ENCODE data around the gene OR7G1. TPM values are rescaled to one million over a fixed set of nuclear protein-coding genes. Genes with fewer than 3 reads are reported as not detected.
"Not testable (repeated sequence)": the region's sequence is repeated elsewhere in the genome, so short reads cannot be mapped to it uniquely, and the experiment has no call there.

OR7G1 gene
- total RNA-seq, 1 donor from 2014 or later = not detected

DNA sequence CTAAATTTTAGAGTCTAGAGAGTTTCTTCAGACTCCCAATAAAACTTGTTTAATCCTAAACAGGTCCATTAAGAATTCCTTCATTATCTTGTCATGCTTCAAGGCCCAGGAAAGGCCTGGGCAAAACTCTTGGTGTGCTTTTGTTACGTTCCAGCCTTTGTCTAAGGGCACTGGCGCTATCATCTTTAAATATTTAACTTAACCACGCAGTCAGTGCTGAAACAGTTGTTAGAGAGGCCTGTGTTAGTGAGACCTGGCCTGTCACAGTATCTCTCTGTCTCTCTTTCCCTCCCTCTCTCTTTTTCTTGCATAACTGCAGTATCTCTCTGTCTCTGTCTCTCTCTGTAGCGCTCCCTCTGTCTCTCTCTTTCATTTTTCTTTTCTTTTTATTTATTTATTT is 36.9 kb downstream of the OR7G1 start:
- Mint-ChIP-seq H3K27me3 (ENCODE audit: low read depth) (no peaks in the 10 kb centered on the region), H3K4me1 (peaks cover 31% of the 10 kb centered on the region), H3K4me3 (no peak overlapping the region), H3K36me3 (no peaks in the 10 kb centered on the region), H3K9me3 (no peaks in the 10 kb centered on the region), H3K27ac (peak overlapping the region; percentile 55)
- DNase-seq (ENCODE audit: low spot score in 2 of 2, unreplicated experiment in 2 of 2) = no peak
- TF ChIP-seq CTCF (IDR thresholded peaks at IDR 0.05; ENCODE audit: unreplicated experiment) = no peak

GRCh38 chr19:9076901-9077300 is 38.7 kb downstream of the OR7G1 start:
- Mint-ChIP-seq H3K4me1 (peaks cover 32% of the 10 kb centered on the region), H3K9me3 (no peaks in the 10 kb centered on the region), H3K4me3 (no peak overlapping the region), H3K27ac (peak overlapping the region; percentile 56), H3K36me3 (no peaks in the 10 kb centered on the region), H3K27me3 (ENCODE audit: low read depth) (no peaks in the 10 kb centered on the region)
- DNase-seq (ENCODE audit: low spot score in 2 of 2, unreplicated experiment in 2 of 2) = no peak
- TF ChIP-seq CTCF (IDR thresholded peaks at IDR 0.05; ENCODE audit: unreplicated experiment) = no peak

DNA sequence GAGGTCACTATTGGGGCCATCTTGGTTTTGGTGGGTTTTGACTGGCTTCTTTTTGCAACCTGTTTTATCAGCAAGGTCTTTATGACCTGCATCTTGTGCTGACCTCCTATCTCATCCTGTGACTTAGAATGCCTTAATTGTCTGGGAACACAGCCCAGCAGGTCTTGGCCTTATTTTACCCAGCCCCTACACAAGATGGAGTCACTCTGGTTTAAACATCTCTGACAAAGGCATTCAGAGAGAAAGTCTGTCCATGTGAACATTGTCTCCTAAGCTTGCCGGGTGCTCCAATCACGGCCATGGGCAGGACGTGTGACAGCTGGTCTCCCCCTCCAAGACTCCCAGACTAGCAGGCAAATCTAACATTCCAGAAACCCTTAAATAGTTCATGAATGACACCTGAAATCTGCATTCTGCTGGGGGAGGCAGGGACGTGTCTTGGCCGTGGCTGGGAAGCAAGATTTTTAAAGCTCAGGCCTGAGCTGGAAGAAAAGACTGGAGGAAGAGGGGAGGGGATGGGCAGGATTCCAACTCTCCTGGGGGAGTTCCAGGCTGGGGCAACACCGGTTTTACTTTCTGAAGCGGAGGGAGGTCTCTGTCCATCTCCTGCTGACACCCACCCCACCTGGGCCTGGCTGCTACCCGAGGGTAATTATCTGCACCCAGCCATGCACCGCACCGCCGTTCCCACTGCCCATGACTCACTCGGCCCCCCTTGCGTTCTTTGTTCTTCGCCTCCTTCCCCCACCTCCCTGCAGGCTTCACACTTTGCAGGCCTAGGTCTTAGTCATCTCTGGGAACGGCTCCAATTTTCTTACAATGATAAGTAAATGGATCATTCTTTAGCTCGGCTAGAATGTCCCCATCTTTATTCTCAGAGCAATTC is 40.3 kb downstream of the OR7G1 start:
- no peaks in the 10 kb centered on the region for H3K36me3 Mint-ChIP-seq
- H3K27ac Mint-ChIP-seq = peak overlapping the region; percentile 98
- H3K4me3 Mint-ChIP-seq = peak overlapping the region; percentile 44
- peak; percentile 84 to 90 for DNase-seq (ENCODE audit: low spot score in 2 of 2, unreplicated experiment in 2 of 2)
- H3K9me3 Mint-ChIP-seq = no peaks in the 10 kb centered on the region
- H3K27me3 Mint-ChIP-seq (ENCODE audit: low read depth) = no peaks in the 10 kb centered on the region
- TF ChIP-seq CTCF (IDR thresholded peaks at IDR 0.05; ENCODE audit: unreplicated experiment) = no peak
- H3K4me1 Mint-ChIP-seq = peaks cover 37% of the 10 kb centered on the region

GRCh38 chr19:9073806-9074205 is 41.8 kb downstream of the OR7G1 start:
- peaks cover 36% of the 10 kb centered on the region for H3K4me1 Mint-ChIP-seq
- H3K27ac Mint-ChIP-seq = peak overlapping the region; percentile 90

GRCh38 chr19:9071720-9072119 is 43.8 kb downstream of the OR7G1 start:
- H3K27ac Mint-ChIP-seq; H3K27me3 Mint-ChIP-seq (ENCODE audit: low read depth); H3K4me3 Mint-ChIP-seq; H3K36me3 Mint-ChIP-seq; H3K9me3 Mint-ChIP-seq; DNase-seq (ENCODE audit: low spot score in 2 of 2, unreplicated experiment in 2 of 2): not testable (repeated sequence)
- H3K4me1 Mint-ChIP-seq = peaks cover 32% of the 10 kb centered on the region

More at GRCh38 chr19:9073806-9074205, 41.8 kb downstream of the OR7G1 start:
- Mint-ChIP-seq H3K36me3 (no peaks in the 10 kb centered on the region), H3K4me3 (no peak overlapping the region), H3K27me3 (ENCODE audit: low read depth) (no peaks in the 10 kb centered on the region), H3K9me3 (no peaks in the 10 kb centered on the region)
- TF ChIP-seq CTCF (IDR thresholded peaks at IDR 0.05; ENCODE audit: unreplicated experiment) = no peak
- no peak for DNase-seq (ENCODE audit: low spot score in 2 of 2, unreplicated experiment in 2 of 2)

DNA sequence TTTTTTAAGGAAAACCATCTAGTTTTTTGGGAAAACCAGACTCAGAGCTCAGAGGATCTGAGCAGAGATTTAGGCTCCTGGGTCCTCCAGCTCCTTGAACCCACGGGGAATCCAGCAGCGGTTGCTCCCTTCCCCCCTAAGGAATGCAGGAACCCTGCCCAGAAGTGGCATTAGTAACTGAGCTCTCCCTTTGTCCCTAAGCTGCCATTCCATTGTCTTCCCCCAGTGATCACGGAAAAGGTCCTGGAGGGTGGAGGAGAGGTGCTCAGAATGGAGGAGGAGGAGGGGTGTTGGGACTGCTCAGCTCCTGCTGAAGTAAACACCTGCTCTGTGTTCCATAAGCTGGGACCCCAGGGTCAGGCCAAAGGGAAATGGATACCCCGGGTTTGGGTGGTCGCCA is 45.5 kb downstream of the OR7G1 start:
- H3K4me1 Mint-ChIP-seq = peaks cover 22% of the 10 kb centered on the region

More for the DNA sequence above, 45.5 kb downstream of the OR7G1 start:
- no peaks in the 10 kb centered on the region for H3K9me3 Mint-ChIP-seq
- DNase-seq (ENCODE audit: low spot score in 2 of 2, unreplicated experiment in 2 of 2) = no peak
- no peak for TF ChIP-seq CTCF (IDR thresholded peaks at IDR 0.05; ENCODE audit: unreplicated experiment)
- H3K36me3 Mint-ChIP-seq = no peaks in the 10 kb centered on the region
- no peak overlapping the region for H3K4me3 Mint-ChIP-seq
- H3K27me3 Mint-ChIP-seq (ENCODE audit: low read depth) = no peaks in the 10 kb centered on the region
- H3K27ac Mint-ChIP-seq = no peak overlapping the region
